Osteocyte (in vitro differentiated cells): ENCODE results near the gene CCN2. TPM values are rescaled to one million over a fixed set of nuclear protein-coding genes. Genes with fewer than 3 reads are reported as not detected.

Experiments
- DNase-seq: peaks from one replicate; pipeline ENCODE4 v3.0.0; 2021; ENCODE audit warnings: mixed read lengths; ENCODE audit not compliant: unreplicated experiment; ENCODE audit errors: extremely low spot score
- H3K27ac Mint-ChIP-seq: one replicate; pipeline ENCODE4 v1.8.0; 2021; ENCODE audit warnings: mild to moderate bottlenecking, mixed read lengths; ENCODE audit not compliant: unreplicated experiment
- H3K27me3 Mint-ChIP-seq: one replicate; pipeline ENCODE4 v1.8.0; 2021; ENCODE audit warnings: mixed read lengths; ENCODE audit not compliant: unreplicated experiment
- H3K36me3 Mint-ChIP-seq: one replicate; pipeline ENCODE4 v1.8.0; 2021; ENCODE audit warnings: mixed read lengths; ENCODE audit not compliant: unreplicated experiment
- H3K4me1 Mint-ChIP-seq: one replicate; pipeline ENCODE4 v1.8.0; 2021; ENCODE audit warnings: mixed read lengths; ENCODE audit not compliant: unreplicated experiment
- H3K4me3 Mint-ChIP-seq: one replicate; pipeline ENCODE4 v1.8.0; 2021; ENCODE audit warnings: mild to moderate bottlenecking, moderate library complexity, mixed read lengths; ENCODE audit not compliant: unreplicated experiment
- H3K9me3 Mint-ChIP-seq: one replicate; pipeline ENCODE4 v1.8.0; 2021; ENCODE audit warnings: mixed read lengths; ENCODE audit not compliant: unreplicated experiment
- CTCF ChIP-seq: fragments of 200-600 bp; sonication (generic); IDR thresholded peaks from 2 replicates; pipeline ENCODE4 v1.5.0; 2021; ENCODE audit warnings: antibody characterized with exemption, mild to moderate bottlenecking, moderate library complexity
- total RNA-seq: library from RNA; stranded (reverse); gene quantifications from 2 replicates; pipeline ENCODE4 v1.2.1, GENCODE V29; 2021

CCN2 gene
- total RNA-seq, 1 donor from 2014 or later: 878 TPM

- Mint-ChIP-seq H3K27me3 (no peaks in the 10 kb centered on the region), H3K9me3 (no peaks in the 10 kb centered on the region), H3K4me1 (peaks cover 69% of the 10 kb centered on the region), H3K27ac (no peak overlapping the region), H3K4me3 (no peak overlapping the region), H3K36me3 (no peaks in the 10 kb centered on the region)
- DNase-seq: no peak
- TF ChIP-seq CTCF: no peak
Measured at GRCh38 chr6:131981624-131981978, 30.4 kb upstream of the CCN2 start.

- no peaks in the 10 kb centered on the region for H3K27me3 Mint-ChIP-seq
- H3K27ac Mint-ChIP-seq: peak overlapping the region; percentile 33
- no peak for DNase-seq
- no peaks in the 10 kb centered on the region for H3K36me3 Mint-ChIP-seq
- H3K4me1 Mint-ChIP-seq: peaks cover 75% of the 10 kb centered on the region
- no peaks in the 10 kb centered on the region for H3K9me3 Mint-ChIP-seq
- no peak overlapping the region for H3K4me3 Mint-ChIP-seq
- no peak for TF ChIP-seq CTCF
Measured at GRCh38 chr6:131980791-131981623, 29.8 kb upstream of the CCN2 start.

GRCh38 chr6:131980338-131980790, 29.2 kb upstream of the CCN2 start:
- no peak for TF ChIP-seq CTCF
- no peak for DNase-seq
- no peak overlapping the region for H3K4me3 Mint-ChIP-seq
- no peaks in the 10 kb centered on the region for H3K27me3 Mint-ChIP-seq
- H3K36me3 Mint-ChIP-seq: no peaks in the 10 kb centered on the region
- H3K9me3 Mint-ChIP-seq: no peaks in the 10 kb centered on the region
- H3K27ac Mint-ChIP-seq: peak overlapping the region; percentile 53
- H3K4me1 Mint-ChIP-seq: peaks cover 81% of the 10 kb centered on the region

GRCh38 chr6:131979515-131980337, 28.6 kb upstream of the CCN2 start:
- Mint-ChIP-seq H3K27me3 (no peaks in the 10 kb centered on the region), H3K9me3 (no peaks in the 10 kb centered on the region), H3K4me3 (no peak overlapping the region), H3K27ac (peak overlapping the region; percentile 53), H3K4me1 (peaks cover 80% of the 10 kb centered on the region), H3K36me3 (no peaks in the 10 kb centered on the region)
- DNase-seq: no peak
- no peak for TF ChIP-seq CTCF

GRCh38 chr6:131978522-131978921, 27.4 kb upstream of the CCN2 start:
- TF ChIP-seq CTCF: no peak
- no peak overlapping the region for H3K27ac Mint-ChIP-seq
- H3K27me3 Mint-ChIP-seq: no peaks in the 10 kb centered on the region
- H3K4me1 Mint-ChIP-seq: peaks cover 77% of the 10 kb centered on the region
- DNase-seq: no peak
- no peaks in the 10 kb centered on the region for H3K9me3 Mint-ChIP-seq
- no peaks in the 10 kb centered on the region for H3K36me3 Mint-ChIP-seq
- no peak overlapping the region for H3K4me3 Mint-ChIP-seq
